Measurements from ENCODE around the gene SLC4A5. TPM values are rescaled to one million over a fixed set of nuclear protein-coding genes. Genes with fewer than 3 reads are reported as not detected.

Gene SLC4A5
- total RNA-seq, 1 experiment from 2014 or later = under 0.01 TPM

- Histone ChIP-seq H3K36me3 (no peaks in the 10 kb centered on the region), H3K4me3 (no peak overlapping the region), H3K9me3 (no peaks in the 10 kb centered on the region), H3K27me3 (no peaks in the 10 kb centered on the region)
- DNase-seq = peak; percentile 18
These were observed 81.9 kb downstream of the SLC4A5 start for GRCh38 chr2:74261204-74261864.

GRCh38 chr2:74260495-74260894, 82.7 kb downstream of the SLC4A5 start:
- H3K36me3 ChIP-seq = no peaks in the 10 kb centered on the region
- no peak overlapping the region for H3K4me3 ChIP-seq
- H3K27me3 ChIP-seq = no peaks in the 10 kb centered on the region
- H3K9me3 ChIP-seq = no peaks in the 10 kb centered on the region
- no peak for DNase-seq

DNA sequence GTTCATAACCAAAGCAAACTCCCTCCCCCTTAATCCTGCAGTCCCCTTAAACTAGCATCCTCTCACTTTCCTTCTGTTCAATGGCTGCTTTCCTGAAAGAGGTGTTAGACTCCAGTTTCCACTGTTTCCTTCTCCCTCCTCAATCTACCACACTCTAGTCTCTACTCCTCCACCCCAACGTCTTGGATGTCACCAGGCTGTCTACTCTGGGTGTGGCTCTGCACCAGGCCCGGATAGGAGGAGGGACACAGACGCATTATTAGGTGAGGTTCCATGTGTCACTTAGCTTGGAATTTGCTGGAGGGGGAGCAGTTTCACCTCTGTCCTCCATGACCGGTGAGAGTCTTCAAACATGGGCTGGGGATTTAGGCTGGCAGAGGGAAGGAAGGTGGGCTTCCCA, 83.5 kb downstream of the SLC4A5 start:
- no peaks in the 10 kb centered on the region for H3K27me3 ChIP-seq
- no peak for DNase-seq
- no peak overlapping the region for H3K4me3 ChIP-seq
- no peaks in the 10 kb centered on the region for H3K36me3 ChIP-seq
- H3K9me3 ChIP-seq = no peaks in the 10 kb centered on the region

- H3K4me3 ChIP-seq = no peak overlapping the region
- no peak for DNase-seq
- no peaks in the 10 kb centered on the region for H3K36me3 ChIP-seq
- H3K27me3 ChIP-seq = no peaks in the 10 kb centered on the region
- no peaks in the 10 kb centered on the region for H3K9me3 ChIP-seq
These were observed 84.0 kb downstream of the SLC4A5 start for GRCh38 chr2:74259191-74259590.

DNA sequence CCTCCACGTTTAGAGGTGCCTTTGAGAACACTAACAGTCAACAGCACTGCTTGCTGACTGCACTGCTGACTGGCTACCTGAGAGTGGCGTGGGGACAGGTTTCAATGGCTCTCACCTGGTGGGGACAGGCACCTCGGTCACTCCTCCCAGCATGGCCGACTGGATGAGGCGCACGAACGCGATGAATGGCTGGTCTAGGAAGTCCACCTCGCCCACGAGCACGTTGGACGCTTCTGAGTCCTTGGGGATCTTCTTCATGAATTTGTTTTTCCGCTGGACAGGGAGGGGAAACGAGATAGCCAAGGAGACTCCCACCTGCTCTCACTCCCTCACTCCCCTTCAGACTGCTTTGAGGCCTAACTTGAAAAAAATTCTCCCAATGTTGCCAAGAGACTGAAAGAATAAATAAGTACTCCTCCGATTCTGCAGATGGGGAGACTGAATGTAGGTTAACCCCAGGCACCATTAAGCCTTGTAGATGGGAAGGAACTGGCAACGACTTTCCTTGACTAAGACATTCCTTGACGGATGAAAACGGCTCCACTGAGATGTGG, 87.5 kb downstream of the SLC4A5 start:
- Histone ChIP-seq H3K27me3 (no peaks in the 10 kb centered on the region), H3K9me3 (no peaks in the 10 kb centered on the region), H3K4me3 (no peak overlapping the region), H3K36me3 (no peaks in the 10 kb centered on the region)
- no peak for DNase-seq

GRCh38 chr2:74253971-74254310, 89.3 kb downstream of the SLC4A5 start:
- H3K4me3 ChIP-seq = no peak overlapping the region
- H3K36me3 ChIP-seq = no peaks in the 10 kb centered on the region
- no peaks in the 10 kb centered on the region for H3K9me3 ChIP-seq
- no peaks in the 10 kb centered on the region for H3K27me3 ChIP-seq
- no peak for DNase-seq

- Histone ChIP-seq H3K4me3 (no peak overlapping the region), H3K36me3 (no peaks in the 10 kb centered on the region), H3K9me3 (no peaks in the 10 kb centered on the region), H3K27me3 (no peaks in the 10 kb centered on the region)
- DNase-seq = no peak
These were observed 89.8 kb downstream of the SLC4A5 start for GRCh38 chr2:74253306-74253970.

GRCh38 chr2:74252862-74253261, 90.4 kb downstream of the SLC4A5 start:
- Histone ChIP-seq H3K4me3 (no peak overlapping the region), H3K27me3 (no peaks in the 10 kb centered on the region), H3K36me3 (no peaks in the 10 kb centered on the region), H3K9me3 (no peaks in the 10 kb centered on the region)
- DNase-seq = no peak

DNA sequence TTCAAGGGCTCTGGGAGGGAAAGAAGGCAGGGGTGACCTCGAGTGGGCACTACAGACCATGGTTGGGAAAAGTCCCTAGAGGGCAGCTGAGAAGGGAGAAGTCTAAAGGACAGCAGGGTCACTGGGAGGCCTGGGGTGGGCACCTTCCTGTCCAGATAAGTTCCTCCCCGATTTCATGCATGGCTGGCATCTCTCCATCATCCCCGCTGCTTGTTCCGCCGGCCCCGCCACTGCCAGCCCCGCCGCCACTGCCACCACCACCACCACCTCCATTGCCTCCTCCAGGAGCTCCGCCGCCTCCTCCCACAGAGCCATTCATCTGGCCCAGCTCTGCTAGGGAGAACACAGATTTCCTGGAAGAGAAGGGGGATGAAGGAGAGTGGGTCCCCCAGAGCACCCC, 91.2 kb downstream of the SLC4A5 start:
- Histone ChIP-seq H3K9me3 (no peaks in the 10 kb centered on the region), H3K27me3 (no peaks in the 10 kb centered on the region), H3K36me3 (no peaks in the 10 kb centered on the region), H3K4me3 (no peak overlapping the region)
- DNase-seq = no peak

DNA sequence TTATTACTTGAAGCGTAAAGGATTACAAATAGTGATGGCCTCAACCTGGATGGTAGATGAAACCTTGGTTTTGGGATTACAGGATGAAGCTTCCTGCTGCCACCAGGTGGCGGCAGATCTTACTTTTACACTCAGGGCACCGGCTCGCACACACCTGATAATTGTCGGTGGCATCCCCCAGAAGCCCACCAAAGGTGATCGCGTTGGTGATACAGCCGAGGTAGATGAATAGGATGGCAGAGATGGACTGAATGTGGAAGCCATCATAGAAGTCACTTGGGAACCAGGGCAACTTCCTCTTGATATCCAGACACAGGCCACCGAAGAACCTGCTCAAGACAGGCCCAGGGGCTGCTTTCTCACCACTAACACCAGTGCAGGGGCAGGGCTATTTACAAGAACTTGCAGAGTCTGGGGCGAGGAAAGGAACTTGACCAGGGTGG, 93.0 kb downstream of the SLC4A5 start:
- H3K36me3 ChIP-seq = no peaks in the 10 kb centered on the region
- no peak overlapping the region for H3K4me3 ChIP-seq
- H3K27me3 ChIP-seq = no peaks in the 10 kb centered on the region
- no peak for DNase-seq
- no peaks in the 10 kb centered on the region for H3K9me3 ChIP-seq

- no peaks in the 10 kb centered on the region for H3K27me3 ChIP-seq
- no peaks in the 10 kb centered on the region for H3K9me3 ChIP-seq
- H3K36me3 ChIP-seq = no peaks in the 10 kb centered on the region
- H3K4me3 ChIP-seq = no peak overlapping the region
- DNase-seq = no peak
These were observed 93.7 kb downstream of the SLC4A5 start for GRCh38 chr2:74249406-74250122.

GRCh38 chr2:74246496-74247195, 96.6 kb downstream of the SLC4A5 start:
- Histone ChIP-seq H3K9me3 (no peaks in the 10 kb centered on the region), H3K36me3 (no peaks in the 10 kb centered on the region), H3K4me3 (no peak overlapping the region), H3K27me3 (no peaks in the 10 kb centered on the region)
- no peak for DNase-seq

- no peaks in the 10 kb centered on the region for H3K36me3 ChIP-seq
- no peak for DNase-seq
- H3K4me3 ChIP-seq = no peak overlapping the region
- H3K9me3 ChIP-seq = no peaks in the 10 kb centered on the region; the same call in 1 of the 2 replicates
- no peaks in the 10 kb centered on the region for H3K27me3 ChIP-seq
These were observed 98.9 kb downstream of the SLC4A5 start for GRCh38 chr2:74244286-74244685.

DNA sequence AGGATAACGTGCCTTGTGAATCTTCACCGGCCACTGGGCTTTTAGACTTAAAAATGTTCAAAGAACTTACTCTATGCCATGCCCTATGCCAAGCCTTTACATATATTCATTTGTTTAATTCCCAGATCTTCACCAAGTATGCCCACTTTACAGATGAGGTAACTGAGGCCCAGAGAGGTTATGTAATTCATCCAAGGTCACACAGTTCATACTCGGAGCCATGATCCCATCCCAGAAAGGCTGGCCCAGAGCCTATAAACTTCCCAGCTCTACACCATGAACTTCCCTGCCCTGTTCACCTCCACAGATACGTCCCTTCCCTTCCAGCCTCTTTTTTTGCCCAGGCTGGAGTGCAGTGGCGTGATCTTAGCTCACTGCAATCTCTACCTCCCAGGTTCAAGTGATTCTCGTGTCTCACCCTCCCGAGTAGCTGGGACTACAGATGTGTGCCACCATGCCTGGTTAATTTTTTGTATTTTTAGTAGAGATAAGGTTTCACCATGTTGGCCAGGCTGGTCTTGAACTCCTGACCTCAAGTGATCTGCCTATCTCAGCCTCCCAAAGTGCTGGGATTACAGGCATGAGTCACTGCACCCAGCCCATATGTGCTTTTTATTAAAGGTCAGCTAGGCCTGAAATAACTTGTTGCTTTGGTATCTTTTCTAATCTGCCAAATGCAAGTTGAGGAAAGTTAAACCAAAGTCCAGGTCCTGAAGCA, 100.7 kb downstream of the SLC4A5 start:
- no peak for DNase-seq
- H3K27me3 ChIP-seq = no peaks in the 10 kb centered on the region
- no peaks in the 10 kb centered on the region for H3K36me3 ChIP-seq
- H3K9me3 ChIP-seq = peaks cover 4% of the 10 kb centered on the region; the same call in 1 of the 2 replicates
- no peak overlapping the region for H3K4me3 ChIP-seq

- Histone ChIP-seq H3K4me3 (no peak overlapping the region), H3K36me3 (no peaks in the 10 kb centered on the region), H3K9me3 (peaks cover 4% of the 10 kb centered on the region; the same call in 1 of the 2 replicates), H3K27me3 (no peaks in the 10 kb centered on the region)
- no peak for DNase-seq
These were observed 103.9 kb downstream of the SLC4A5 start for GRCh38 chr2:74239346-74239745.

DNA sequence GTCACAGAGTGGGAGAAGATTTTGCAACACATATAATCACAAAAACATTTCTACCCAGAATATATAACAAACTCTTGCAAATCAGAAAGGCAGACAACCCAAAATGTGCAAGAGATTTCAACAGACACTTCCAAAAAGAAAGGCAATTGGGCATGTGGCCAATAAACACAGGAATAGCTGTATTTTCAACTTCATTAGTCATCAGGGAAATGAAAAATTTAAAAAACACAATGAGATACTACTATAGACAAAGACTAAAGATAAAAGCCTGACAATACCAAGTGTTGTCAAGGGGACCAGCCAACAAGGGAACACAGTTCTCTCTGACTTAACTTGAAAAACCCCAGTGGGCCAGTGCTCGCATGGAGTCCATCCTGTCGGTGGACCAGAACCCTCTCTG, 104.3 kb downstream of the SLC4A5 start:
- H3K36me3 ChIP-seq = no peaks in the 10 kb centered on the region
- H3K27me3 ChIP-seq = no peaks in the 10 kb centered on the region
- peak; percentile 34 for DNase-seq
- H3K9me3 ChIP-seq = peaks cover 4% of the 10 kb centered on the region; the same call in 1 of the 2 replicates
- H3K4me3 ChIP-seq = no peak overlapping the region
